Pulmonary artery endothelial cell (primary cell): ENCODE measurements around the gene C16orf90. TPM values are rescaled to one million over a fixed set of nuclear protein-coding genes. Genes with fewer than 3 reads are reported as not detected.

Experiments
- DNase-seq: peaks from one replicate; pipeline ENCODE4 v3.0.0-alpha.2; 2011; ENCODE audit warnings: low read depth, low spot score
- total RNA-seq: library from RNA; depleted of rRNA; stranded (reverse); fragments of >200 nt; gene quantifications from 2 replicates; pipeline ENCODE4 v1.2.3, GENCODE V29; 2014

Gene C16orf90
- not detected in 2 replicates for total RNA-seq

GRCh38 chr16:3495176-3495575 is at the start of gene C16orf90:
Gene C16orf90 (minus strand): TSS chr16:3495489. CDS start chr16:3495421, 68 bp downstream.
- no peak for DNase-seq

DNA sequence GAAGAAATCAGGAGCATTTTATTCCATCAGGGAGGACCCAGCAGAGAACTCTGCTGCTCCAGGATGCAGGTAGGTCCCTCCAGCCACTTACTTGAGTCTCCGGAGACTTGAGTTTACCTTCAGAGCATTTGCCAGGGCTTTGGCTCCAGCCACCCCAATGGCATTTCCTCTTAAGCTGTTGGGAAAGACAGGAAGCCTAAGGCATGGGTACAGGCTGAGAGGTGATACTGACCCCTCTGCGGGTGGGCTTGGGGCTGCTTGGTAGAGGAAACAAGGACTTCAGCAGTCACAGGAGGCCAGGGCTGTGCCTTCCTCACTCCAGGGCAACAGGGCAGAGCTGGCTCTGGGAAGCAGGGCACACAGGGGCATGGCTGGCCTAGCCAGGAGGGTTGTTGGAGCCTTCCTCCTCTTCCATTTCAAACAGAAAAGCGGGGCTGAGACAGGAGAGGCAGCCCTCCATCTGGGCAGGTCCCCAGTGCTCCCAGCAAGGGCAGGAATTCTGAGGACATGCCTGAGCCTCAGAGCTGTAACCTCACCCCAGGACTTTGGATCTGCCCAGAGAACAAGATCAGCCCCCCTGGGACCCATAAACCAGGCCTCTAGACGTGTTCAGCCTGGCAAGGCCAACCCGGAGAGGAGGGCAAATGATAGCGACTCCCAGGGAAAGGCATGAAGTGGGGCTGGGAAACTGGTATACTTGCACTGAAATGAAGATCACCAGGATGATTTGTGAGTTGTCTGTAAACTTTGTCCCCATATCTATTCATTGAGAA is 47.5 kb upstream of the C16orf90 start:
- no peak for DNase-seq

GRCh38 chr16:3541527-3542155 is 46.4 kb upstream of the C16orf90 start:
- no peak for DNase-seq

GRCh38 chr16:3538222-3538621 is 42.9 kb upstream of the C16orf90 start:
- DNase-seq: no peak

GRCh38 chr16:3536851-3537250 is 41.6 kb upstream of the C16orf90 start:
- no peak for DNase-seq

GRCh38 chr16:3536271-3536731 is 41.0 kb upstream of the C16orf90 start:
- DNase-seq: no peak

DNA sequence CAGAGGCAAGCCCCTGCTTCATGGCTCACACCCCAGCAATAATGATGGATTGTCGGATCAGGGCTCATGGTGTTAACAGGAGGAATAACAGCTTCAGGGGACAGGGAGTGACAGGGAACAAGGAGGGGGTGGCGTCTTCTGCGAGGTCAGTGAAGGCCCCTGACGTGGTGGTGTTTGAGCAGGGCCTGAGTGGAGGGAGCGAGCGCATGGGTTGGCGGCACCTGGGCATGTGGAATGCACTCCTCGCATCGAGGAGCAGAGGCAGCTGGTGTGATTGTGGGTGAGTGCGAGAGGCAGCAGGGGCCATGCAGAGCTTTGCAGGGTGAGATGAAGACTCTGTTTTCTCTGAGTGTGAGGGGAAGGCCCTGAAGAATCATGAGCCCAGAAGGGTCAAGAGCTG is 38.8 kb upstream of the C16orf90 start:
- no peak for DNase-seq

DNA sequence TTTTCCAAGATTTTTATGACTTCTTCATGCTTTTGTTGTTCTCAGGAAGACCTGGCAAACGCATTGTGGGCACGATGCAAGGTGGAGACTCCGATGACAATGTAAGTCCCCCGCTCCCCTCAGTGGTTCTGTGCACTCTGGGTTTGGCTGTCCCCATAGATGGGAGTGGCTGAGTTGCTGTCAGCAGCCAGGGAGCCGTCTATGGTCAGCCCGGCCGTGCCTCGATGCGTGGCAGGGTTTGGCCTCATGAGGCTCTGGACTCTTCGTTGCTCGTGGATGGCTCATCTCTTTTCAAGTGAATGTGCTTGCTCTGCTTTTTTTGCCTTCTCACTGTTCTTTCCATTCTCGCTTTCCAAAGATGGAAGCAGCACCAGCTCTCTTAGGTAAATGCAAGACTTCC is 37.5 kb upstream of the C16orf90 start:
- DNase-seq: no peak

DNA sequence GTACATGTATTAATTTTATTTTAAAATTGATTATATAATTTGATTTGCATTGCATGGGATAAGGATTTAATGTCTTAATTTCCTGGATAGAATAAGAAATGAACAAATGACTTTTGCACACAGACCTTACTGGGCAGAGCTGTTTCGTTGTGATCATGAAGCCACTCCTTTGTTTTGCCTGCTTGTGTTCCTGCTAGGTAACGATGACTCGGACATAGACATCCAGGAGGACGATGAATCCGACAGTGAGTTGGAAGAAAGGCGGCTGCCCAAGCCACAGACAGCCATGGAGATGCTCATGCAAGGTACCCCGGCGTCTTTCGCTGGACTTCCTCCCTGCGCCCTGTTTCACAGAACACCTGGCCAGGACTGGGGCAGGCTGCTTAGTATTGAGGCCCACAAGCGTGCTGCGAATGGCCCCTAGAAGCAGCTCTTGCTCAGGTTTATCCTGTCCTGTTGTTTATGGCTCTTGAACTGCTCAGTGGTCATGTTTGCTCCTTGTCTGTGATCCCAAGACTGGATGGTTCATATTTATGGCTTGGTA is 35.2 kb upstream of the C16orf90 start:
- no peak for DNase-seq

DNA sequence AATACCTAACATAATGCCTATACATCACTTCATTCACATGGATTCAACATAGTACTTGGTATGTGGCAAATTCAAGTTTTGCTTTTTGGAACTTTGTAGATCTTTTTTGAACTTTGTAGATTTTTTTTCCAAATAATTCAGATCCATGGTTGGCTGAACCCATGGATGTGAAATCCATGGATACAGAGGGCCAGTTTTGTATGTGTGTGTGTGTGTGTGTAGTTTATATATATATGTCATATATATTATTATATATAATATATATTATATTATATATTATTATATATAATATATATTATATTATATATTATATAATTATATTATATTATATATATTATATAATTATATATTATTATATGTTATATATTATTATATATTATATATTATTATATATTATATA is 33.9 kb upstream of the C16orf90 start:
- DNase-seq: no peak

DNA sequence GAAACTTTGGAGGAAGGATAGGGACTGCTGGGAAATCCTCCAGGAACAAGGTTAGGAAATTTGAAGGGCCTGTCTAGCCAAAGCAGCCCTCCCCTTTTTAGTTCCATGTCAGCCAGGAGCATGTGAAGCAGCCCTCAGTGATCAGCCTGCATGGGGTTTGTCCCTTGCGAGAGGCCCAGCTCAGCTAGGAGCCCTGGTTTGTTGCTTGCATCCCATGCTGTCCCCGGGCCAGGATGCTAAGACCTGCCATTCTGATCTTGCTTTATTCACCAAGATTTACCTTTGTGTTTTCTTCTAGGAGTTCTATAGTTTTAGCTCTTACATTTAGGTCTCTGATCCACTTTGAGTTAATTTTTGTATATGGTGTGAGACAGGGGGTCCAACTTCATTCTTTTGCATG is 33.1 kb upstream of the C16orf90 start:
- DNase-seq: no peak

GRCh38 chr16:3527216-3527829 is 32.0 kb upstream of the C16orf90 start:
- DNase-seq: peak; percentile 8

- DNase-seq: no peak
These were observed 30.7 kb upstream of the C16orf90 start for GRCh38 chr16:3525951-3526350.

GRCh38 chr16:3523281-3523680 is 28.0 kb upstream of the C16orf90 start:
- DNase-seq: no peak

DNA sequence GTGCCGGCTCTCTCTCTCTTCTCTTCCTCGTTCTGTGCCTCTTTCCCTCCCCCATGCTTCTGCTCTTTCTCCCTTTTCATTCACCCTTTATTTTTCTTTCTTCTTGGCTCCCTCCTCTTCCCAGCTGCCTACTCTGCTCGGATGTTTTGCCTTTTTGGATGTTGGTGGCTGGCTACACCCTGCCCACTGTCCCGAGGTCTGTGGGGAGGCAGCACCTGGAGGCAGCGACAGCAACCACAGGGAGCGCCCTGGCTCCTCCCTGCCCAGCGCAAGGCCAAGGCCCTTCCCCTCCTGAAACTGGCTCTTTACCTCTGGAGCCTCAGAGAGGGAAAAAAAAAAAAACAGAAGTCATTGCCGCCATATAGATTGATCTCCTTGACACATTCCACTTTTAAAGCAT is 25.6 kb upstream of the C16orf90 start:
- no peak for DNase-seq

GRCh38 chr16:3520413-3520812 is 25.1 kb upstream of the C16orf90 start:
- DNase-seq: no peak

- no peak for DNase-seq
These were observed 24.3 kb upstream of the C16orf90 start for GRCh38 chr16:3519581-3519980.

DNA sequence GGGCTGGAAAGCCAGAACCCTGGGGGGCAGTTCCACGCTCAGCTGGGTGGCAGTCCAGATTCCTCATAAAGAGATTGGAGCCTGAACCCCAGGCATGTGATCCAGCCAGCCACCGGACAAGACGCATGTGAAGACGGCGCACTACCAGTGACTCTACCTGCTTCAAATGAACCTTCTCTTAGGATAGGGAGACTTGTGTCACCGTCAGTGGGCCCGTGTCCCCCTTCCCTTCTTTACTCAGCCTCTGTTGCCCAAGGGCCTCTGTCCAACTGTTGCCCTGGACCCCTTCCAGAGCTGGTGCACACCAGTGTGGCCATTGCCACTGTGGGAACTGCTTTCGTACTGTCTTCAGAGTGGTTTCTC is 23.7 kb upstream of the C16orf90 start:
- DNase-seq: no peak

- DNase-seq: no peak
These were observed 23.1 kb upstream of the C16orf90 start for GRCh38 chr16:3518292-3518985.

GRCh38 chr16:3515897-3516296 is 20.6 kb upstream of the C16orf90 start:
- no peak for DNase-seq

GRCh38 chr16:3514621-3515020 is 19.3 kb upstream of the C16orf90 start:
- no peak for DNase-seq
